ENCODE results near the gene COL27A1. TPM values are rescaled to one million over a fixed set of nuclear protein-coding genes. Genes with fewer than 3 reads are reported as not detected.

Gene COL27A1
- polyA plus RNA-seq, 1 of the 3 experiments (the other 2 are of a cell fraction) = 8.7 TPM

GRCh38 chr9:114185570-114186490 lies 30.5 kb downstream of the COL27A1 start:
- Histone ChIP-seq H3K9me3 (peaks cover 10% of the 10 kb centered on the region; the same call in 1 of the 2 replicates), H3K27ac (ENCODE audit: low read depth in 2 of 2, low read length in 1 of 2) (no peak overlapping the region; a peak in 1 of 4 replicates), H3K4me1 (ENCODE audit: control insufficient read depth in 1 of 2, insufficient read depth in 2 of 2, low read depth in 1 of 2, low read length in 1 of 2) (peaks cover 10 to 44% of the 10 kb centered on the region in 2 experiments; a peak in 2 of 4 replicates), H3K36me3 (replicated peaks in 1 of 2; ENCODE audit: control insufficient read depth in 1 of 2, insufficient read depth in 2 of 2, low read length in 1 of 2) (peaks cover 0 to 11% of the 10 kb centered on the region in 2 experiments), H3K4me2 (no peak overlapping the region), H3K79me2 (ENCODE audit: insufficient read depth) (no peaks in the 10 kb centered on the region), H3F3A (replicated peaks; ENCODE audit: insufficient read depth) (peaks cover 5% of the 10 kb centered on the region), H3K9ac (no peak overlapping the region), H3K4me3 (ENCODE audit: low read depth in 2 of 2, low read length in 1 of 2) (no peak overlapping the region), H3K9me2 (no peaks in the 10 kb centered on the region), H4K20me1 (ENCODE audit: insufficient read depth) (0 out of 2 replicates have a peak, but pooled peaks cover 4% of the 10 kb centered on the region), H2AFZ (ENCODE audit: low read depth) (no peak overlapping the region), H3K27me3 (ENCODE audit: insufficient read depth) (no peaks in the 10 kb centered on the region)
- TF ChIP-seq IRF3 (IDR thresholded peaks at IDR 0.05; ENCODE audit: low read depth, low read length) = no peak
- no peak for TF ChIP-seq PBX3 (IDR thresholded peaks at IDR 0.05)
- TF ChIP-seq FOXJ3 (CRISPR knock-in tag; IDR thresholded peaks at IDR 0.05) = no peak
- no peak for TF ChIP-seq RCOR1 (IDR thresholded peaks at IDR 0.05; ENCODE audit: low read length)
- TF ChIP-seq USF2 (IDR thresholded peaks at IDR 0.05; ENCODE audit: borderline replicate concordance, low read depth, low read length) = no peak
- no peak for TF ChIP-seq EZH2phosphoT487 (IDR thresholded peaks at IDR 0.05; ENCODE audit: borderline replicate concordance, low read depth)
- TF ChIP-seq TEAD4 (IDR thresholded peaks at IDR 0.05; ENCODE audit: borderline replicate concordance, insufficient read depth) = no peak
- TF ChIP-seq NFIC (IDR thresholded peaks at IDR 0.05; ENCODE audit: borderline replicate concordance) = no peak
- no peak for TF ChIP-seq RXRA (IDR thresholded peaks at IDR 0.05; ENCODE audit: borderline replicate concordance, low read depth)
- ChIA-PET POLR2A (no interaction called here), CTCF (interaction anchor here (0.7 to 2.3 kb wide), 8 partner anchors 12 to 105 kb away, joined by 3 to 11 read pairs (median 4); partner anchors contain the start of gene COL27A1)
- 89% methylated on average over 11 of the region's 11 CpGs for WGBS (ENCODE audit: low lambda C conversion rate)
- DNase-seq = no peak
